Amniotic stem cell (primary cell): Measurements from ENCODE around the gene RTN4RL2.
A peak's percentile ranks its signal among the peaks of the same experiment; 100 is the strongest.

Experiments
- DNase-seq: peaks from one replicate; lab custom pipeline; 2025; lab: John Stamatoyannopoulos, UW

Gene RTN4RL2

DNA sequence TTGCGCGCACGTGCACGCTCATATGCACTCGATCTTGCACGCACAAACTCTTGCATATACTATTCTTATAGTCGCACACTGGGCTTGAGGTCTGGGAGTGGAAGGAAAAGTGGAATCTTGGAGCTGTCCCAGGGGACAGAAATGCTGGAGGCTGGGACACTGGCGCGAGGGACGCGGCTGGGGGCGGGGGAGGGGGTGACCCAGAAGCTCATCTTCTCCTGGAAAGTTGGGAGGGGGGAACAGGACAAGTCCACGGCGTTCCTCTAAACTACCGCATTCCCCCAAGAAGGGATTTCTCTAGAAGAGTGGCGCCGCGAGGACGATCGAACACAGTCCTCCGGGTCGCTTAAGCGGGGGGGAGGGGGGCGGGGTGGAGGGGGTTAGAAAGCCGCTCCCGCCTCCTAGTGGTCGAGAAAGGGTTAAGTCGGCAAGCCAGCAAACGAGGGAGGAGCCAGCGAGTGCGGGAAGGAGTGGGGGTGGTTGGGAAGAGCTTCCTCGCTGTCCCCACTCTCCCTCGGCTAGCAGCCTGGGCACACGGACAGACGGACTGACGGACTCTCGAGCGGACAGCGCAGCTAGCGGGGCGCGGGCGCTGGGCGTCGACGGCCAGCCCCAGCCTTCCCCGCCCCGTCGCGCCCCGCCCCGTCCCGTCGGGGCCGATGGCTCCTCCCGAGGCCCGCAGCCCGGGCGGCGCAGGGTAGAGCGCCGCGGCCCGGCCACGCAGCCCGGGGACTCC lies at the start of gene RTN4RL2:
Gene RTN4RL2, plus strand, starts transcription at position 507 of the 736 bp plus-strand sequence. CDS start 338 bp downstream, outside the sequence.
- DNase-seq, result no peak

DNA sequence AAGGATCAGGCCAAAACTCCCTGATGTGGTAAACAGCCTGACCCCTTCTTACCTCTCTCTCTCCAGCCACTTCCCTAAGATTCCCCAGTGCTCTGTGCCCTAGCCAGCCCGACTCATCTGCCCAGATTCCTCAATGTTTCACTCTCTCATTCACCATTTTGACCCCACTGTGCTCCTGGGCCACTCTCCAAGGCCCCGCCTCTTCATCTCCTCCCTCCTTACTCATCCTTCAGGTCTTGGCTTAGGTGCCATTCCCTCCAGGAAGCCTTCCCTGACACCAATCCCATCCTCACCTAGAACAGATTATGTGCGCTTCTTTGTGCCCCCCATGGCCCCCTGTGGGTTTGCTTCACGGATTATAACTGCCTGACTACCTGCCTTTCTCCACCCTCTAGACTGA lies 46.6 kb upstream of the RTN4RL2 start:
- DNase-seq, result no peak

DNA sequence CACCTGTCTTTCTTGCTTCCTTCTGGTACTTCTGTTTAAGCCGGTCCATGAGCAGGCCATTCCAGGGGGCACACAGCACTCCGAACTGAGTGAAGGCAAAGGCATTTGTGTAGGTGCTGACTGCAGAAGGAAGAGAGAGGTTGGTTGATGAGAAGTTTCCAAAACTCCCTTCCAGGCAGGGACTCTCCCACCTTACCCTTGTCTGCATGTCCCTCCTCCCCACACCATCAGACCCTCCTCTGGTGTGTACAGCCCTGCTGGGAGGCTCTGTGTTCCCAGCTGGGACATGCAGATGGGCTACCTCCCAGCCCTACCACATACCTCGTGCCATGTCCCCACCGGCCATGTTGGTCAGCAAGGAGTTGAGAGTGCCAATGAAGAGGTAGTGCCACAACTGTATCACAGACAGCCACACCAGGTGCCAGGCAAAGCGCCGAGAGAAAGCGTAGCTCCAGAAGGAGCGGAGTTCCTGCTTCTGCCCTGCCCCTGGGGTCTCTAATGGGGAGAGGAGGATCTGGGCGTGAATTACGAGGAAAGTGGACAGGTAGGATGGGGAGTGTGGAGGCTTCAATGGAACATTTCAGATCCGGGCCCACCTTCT lies 45.6 kb upstream of the RTN4RL2 start:
- no peak for DNase-seq

DNA sequence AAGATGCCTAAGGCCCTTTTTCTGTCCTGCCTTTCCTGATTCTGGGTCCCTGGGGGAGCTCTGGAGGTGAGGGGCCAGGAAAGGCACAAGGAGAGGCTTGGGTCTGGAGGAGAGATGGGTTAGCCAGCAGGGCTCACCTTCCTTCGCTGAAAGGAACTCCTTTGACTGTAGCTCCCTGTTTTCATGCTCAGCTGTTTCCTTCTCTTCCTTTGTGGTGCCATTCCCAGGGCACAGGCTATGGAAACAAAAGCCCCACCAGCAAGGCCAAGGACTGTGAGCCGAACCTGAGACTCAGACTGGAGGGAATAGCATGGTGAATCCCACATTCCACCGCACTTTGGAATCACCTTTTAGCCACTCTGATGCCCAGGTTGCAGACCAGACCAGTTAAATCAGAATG lies 43.9 kb upstream of the RTN4RL2 start:
- DNase-seq, result no peak

DNA sequence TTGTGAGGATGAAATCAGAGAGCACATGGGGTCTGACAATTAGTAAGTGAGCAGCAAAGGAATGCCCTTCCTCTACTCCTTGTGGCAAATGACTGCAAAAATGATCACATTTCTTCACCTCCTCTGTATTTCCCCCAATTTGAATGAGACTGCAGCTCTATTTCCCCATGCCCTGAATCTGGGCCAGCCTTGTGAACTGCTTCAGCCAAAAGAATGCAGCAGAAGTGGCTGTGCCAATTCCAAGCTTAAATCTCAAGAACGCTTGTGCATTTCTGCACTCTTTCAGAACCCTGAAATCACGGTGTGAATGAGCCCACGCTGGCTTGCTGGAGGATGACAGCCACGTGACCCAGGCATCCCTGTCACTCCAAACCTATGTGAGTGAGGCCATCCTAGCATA lies 43.3 kb upstream of the RTN4RL2 start:
- DNase-seq, result no peak

DNA sequence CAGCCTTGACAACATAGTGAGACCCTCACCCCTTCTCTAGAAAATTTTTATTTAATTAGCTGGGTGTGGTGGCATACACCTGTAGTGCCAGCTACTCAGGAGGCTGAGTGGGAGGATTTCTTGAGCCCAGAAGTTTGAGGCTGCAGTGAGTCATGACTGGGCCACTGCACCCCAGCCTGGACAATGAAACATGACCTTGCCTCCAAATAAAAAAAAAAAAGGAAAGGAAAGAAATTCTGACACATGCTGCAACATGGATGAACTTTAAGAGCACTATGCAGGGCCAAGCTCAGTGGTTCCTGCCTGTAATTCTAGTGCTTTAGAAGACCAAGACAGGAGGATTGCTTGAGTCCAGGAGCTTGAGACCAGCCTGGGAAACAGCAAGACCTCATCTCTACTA lies 42.2 kb upstream of the RTN4RL2 start:
- DNase-seq, result no peak

DNA sequence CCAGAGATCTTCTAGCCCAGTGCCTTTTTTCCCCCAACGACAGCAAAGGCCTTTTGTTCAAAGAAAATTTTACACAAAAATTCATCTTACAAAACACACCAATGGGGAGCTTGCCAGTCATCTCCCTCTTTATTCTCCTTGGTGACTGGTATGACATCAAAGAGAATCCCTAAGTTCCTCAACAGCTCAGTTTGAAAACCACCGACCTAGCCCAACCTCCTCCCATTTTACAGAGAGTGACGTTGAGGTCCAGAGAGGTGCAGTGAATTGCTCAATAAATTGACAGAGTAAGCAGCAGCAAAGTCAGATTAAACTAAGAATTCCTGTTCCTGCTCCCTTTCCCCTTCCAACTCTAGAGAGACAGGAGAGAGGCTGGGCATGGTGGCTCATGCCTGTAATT lies 41.2 kb upstream of the RTN4RL2 start:
- DNase-seq, result no peak

DNA sequence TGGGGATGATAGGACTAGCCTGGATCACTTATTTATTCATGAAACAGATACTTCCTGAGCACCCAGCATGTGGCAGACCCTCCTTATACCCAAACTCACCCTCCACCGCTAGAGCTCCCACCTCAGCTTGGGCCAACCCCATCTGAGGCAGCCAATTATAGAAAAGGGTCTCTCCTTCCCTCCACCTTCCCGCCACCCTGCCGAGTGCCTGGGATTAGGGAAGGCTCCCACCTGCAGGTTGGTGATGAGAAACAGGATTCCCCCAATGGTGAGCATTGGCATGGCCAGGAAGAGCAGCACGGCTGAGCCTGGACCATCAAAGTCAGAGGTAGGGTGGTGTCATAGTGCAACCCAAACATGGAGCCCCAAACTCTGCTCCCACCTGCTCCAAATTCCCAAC lies 39.3 kb upstream of the RTN4RL2 start:
- no peak for DNase-seq

DNA sequence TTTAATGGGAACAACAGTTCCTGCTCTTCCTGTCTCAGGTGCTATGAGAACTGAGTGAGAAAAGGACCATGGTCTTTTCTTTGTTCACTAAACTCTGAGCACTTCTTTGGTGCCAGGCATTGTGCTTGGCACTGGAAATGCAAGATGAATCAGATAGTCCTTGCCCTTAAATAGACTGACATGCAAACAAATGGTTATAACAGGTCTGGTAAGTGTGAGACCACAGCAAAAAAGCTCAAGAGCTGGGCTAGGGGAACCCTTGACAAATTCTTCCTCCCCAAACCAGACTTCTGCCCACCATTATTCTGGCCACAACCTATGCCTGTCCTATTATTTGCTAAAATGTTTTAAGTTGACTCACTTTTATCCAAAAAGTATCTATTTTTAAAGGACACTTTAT lies 38.5 kb upstream of the RTN4RL2 start:
- DNase-seq, result no peak

DNA sequence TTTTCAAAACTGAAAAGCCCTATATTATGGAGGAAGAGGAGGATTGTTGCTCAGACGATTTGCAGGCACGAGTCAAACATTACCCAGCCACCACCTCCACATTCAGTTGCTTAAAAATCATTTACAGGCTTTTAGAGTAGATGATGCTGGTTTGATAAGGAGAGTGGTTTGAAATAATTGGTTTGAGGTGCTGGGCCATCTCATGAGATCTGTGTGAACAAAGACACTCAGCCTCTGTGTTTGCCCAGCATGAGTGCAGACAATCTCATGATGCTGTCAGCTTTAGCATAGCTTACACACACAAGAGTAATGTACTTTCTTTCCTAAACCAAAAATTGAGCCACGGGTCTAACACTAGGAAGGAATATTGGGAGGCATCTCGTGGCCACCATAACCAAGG lies 37.7 kb upstream of the RTN4RL2 start:
- no peak for DNase-seq

DNA sequence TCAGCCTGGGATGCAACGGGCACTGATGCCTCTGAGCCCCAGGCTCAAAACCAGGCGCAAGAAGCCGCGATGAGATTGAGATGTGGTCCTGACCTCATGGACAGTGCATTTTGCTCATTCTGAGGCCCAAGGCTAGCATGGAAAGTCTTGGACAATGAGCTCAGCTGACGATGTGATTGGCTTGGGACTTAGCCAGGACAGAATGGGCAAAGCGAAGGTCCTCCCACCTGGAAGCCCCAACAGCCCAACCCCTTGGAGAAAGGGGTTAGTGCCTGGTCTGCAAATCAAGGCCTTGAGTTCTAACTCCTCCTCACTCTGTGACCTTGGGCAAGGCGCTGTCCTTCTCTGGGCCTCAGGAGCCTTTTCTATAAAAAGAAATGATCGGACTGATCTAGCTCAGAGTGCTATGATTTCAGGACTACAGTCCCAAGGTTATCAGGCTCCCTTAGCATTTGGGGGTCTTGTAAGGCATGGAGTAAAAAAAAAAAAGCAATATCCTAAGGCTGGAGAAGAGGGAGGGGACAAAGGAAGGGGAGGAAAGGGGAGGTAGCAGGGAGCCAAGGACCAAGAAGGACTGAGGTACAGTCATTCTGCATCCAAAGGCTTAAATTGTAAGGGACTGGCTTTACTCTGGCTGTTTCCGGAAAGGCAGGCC lies 36.1 kb upstream of the RTN4RL2 start:
- no peak for DNase-seq

DNA sequence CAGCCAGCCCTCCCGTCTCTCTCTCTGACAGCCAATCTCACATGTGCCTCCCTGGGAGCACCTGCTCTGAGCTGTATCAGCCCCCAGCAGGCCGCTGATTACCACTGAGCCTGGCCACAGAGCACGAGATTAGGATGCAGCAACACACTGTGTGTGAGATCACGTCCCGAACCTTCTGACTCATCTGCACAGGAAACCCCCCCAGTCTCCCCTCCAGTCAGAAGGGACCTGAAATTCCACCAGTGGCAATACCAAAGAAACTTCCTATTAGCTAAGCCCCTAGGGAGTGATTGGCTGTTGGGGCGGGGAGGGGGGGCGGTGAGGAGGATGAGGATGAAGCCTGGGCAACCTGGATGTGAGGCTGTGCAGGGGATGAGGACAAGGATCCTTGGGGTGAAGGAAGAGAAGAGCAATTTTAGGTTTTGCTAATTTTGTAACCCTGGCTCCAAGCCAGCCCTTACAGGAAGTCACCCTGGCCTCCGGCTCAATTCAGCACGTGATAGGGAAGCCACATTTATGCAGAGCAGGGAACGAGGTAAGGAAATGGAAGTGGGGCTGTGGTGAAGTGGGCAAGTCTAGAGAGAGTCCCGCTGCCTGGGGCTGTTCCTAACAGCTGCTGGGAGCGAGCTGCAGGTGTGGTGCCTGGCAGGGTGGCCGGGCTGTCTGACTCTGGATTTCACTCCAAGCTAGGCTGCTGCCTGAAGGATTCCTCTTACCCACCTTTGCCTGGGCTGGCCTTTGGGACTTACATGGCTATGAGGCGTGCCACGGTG lies 35.4 kb upstream of the RTN4RL2 start:
- DNase-seq, result no peak

DNA sequence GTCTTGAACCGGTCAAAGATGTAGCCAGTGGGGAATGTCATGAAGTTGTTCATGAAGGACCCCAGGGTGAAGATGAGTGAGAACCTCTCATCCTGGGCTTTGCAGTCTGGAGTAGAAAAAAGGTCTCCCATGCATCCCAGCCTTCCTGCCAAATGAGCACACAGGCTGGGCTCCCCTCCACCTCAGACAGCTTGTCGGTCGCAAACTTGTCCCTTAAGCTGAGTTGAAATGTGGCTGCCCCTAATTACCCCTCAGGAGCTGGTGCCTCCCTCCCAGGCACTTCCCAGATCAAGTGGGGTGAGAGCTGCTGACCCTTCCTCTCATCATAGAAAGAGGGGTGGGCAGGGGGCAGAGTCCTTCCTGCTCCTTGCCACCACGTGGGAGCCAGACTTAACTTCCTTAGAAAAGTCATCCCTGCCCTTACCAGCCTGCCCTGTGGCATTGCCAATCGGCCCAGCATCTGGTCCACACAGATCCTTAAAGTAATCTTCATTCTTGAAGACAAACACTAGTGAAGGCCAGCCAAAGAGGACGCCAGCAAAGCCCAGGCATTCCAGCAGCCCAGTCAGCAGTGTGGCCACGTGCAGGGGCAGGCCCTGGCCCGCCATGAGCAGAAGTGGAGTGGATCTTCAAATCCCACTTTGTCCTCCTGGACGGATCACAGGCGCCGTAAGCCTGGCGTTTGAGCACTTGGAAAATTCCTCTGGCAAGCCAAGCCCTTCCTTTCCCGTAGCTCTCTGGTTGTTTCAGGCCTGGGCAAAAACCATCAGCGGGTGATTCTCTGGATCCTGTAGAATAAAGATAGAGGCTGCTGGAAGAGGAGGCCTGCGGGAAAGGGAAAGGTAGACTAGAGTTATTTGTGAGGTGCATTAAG lies 34.5 kb upstream of the RTN4RL2 start:
- DNase-seq, result no peak

DNA sequence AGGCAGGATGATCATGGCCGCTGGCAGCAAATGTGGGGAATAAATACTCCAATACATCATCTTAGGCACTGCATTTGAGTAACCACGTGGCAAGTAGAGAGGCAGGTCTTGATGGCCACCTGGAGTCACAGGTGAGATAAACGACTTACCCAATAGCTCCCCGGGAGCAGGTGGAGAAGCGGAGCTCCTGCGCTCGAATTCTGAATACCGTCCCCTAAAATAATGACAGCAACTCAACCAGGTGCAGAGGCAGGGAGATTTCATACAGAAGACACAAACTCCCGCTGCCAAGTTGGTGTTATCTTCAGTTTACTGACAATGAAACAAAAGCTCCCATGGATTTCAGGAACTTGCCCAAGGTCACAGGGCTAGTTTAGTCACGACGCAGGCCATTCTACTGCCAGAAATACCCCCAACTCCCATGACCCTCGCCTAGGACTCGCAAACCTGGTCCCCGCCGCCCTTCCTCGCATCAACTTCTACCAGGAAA lies 33.8 kb upstream of the RTN4RL2 start:
- DNase-seq, result no peak

DNA sequence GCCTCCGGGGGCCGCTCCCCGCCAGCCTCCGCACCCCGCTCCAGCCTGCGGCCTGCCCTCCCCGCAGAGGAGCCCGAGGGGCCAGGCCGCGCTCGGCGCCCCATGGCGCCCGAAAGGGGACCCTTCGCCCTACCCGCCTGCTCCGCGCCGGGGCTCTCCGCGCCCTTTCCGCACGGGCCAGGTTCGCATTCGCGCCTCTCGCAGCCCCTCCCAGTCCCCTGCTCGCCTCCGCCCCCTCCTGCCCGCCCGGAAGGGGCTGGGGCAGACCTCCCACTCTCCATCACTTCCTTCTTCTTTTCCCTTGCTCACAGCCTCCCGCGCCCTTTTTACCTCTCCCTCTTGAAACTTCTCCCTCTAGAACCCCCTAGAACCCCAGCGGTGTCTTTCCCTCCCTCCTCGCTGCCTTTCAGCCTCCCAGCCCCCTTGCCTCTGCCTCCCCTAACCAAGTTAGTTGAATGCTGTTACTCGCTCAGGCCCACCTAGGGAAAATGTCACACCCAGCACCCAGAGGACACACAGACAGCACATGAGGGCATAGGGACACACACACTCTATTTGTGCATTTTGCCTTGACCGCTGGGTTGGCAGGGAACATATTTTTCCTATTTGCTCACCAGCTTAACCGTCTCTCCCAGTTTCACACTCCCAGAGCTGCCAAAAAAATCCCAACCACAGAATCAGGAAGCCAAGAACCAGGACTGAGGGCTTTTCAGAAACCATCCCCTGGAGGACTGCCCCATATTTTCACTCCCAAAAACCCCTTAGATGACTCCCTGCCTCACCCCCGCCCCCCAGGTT lies 33.2 kb upstream of the RTN4RL2 start, which contains the start of gene SLC43A3:
Gene SLC43A3, minus strand, starts transcription at position 193 of the 798 bp plus-strand sequence. CDS start 949 bp downstream, outside the sequence.
- DNase-seq, result peak; percentile 26

DNA sequence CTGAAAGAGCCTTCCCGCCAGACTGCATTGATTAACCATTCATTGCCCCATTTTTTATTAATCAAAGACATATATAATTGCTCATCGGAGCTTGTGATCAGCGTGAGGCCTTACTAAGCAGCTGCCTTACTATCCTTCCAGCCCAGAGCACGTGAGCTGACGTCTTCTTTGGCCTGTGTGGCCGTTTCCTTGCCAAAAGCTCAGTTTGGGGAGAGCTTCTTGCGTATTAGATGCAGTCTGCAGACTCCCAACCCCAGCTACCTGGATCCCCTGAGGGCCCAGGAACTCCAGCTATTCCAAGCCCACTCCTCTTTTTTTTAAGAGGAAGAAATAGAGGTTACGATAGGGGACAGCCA lies 32.6 kb upstream of the RTN4RL2 start:
- no peak for DNase-seq

DNA sequence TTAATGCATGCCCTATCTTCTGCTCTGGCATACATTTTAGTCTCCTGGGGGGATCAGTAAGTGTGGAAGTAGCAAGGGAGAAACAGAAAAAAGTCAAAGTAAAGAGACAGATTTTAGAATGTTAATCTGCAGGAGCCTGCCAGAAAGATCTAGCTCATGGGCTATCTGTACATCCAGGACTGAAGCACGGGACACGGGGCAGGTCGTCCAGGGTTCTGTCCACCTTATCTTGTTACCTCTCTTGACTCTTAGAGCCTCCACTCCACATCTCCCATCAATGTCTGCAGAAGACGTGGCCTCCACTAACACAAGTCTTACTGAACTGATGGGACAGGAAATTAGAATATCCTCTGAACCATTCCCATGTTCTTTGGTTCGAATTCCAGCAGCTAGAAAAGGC lies 31.7 kb upstream of the RTN4RL2 start:
- DNase-seq, result no peak

DNA sequence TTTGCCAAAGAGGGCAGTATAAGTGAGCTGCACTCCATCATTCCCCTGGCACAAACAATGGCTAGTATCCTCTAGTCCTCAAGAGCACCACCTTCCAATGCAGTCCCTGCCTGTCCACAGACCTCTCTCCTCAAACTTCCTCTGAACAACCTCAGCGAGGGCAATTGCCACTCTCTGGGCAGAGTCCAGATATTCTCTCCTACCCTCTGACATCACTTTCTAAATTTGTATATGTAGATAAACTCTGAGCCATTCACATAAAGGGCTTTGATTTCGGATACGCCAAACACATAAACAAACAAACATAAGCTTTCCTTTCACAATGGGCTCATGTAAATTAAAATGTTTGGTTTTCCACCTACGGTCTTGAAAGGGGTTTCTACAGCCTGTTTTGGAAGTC lies 30.4 kb upstream of the RTN4RL2 start:
- DNase-seq, result no peak

DNA sequence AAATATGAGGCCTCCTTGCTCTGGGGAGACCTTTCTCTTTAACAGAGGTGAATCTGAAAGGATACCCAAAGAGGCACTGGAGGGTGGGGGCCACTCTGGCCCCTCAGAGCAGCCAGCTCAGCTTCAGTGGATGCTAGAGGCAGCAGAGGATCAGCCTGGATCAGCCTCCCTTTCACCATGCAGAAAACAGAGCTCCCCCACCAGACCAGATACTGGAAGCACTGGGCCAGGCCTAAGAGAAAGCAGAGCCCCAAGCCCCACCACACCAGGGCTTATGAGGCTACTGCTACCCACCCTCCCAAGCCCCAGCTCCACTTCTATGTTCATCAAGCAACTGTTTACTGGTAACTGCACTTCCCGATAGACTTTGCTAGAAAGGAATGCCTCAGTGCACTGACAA lies 29.4 kb upstream of the RTN4RL2 start:
- DNase-seq, result no peak

DNA sequence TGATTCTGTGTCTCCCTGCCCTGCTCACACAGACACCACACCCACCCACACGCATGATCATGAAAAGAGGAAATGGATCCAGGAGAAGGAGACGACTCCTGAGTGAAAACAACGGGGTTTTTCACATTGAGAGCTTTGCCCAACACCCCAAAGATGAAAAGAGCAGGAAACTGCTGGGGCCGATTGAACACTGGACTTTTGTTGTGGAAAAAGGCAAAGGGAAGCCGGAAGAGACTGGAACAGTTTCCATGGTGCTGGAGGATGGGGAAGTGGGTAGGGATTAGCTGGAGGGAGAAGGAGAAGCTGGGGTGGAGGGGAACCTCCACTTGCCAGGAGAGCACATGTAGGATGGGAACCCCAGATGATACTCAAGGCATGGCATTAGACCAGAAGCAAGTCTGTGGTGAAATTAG lies 28.2 kb upstream of the RTN4RL2 start:
- DNase-seq, result no peak
